GM18907 (cell line): ENCODE results near the gene C5orf46.
"Not testable (repeated sequence)": the region's sequence is repeated elsewhere in the genome, so short reads cannot be mapped to it uniquely, and the experiment has no call there.

ENCODE experiments used
- ATAC-seq: cut with Tn5 transposase; IDR thresholded peaks from one replicate; pipeline ENCODE4 v1.9.1; 2021; ENCODE audit warnings: mild to moderate bottlenecking, moderate library complexity; ENCODE audit not compliant: unreplicated experiment

C5orf46 gene

GRCh38 chr5:147895864-147896263, 10.5 kb downstream of the C5orf46 start:
- ATAC-seq, result no peak

GRCh38 chr5:147893820-147894219, 12.5 kb downstream of the C5orf46 start:
- ATAC-seq, result no peak

- no peak for ATAC-seq
These were observed 13.5 kb downstream of the C5orf46 start for GRCh38 chr5:147892696-147893296.

GRCh38 chr5:147887930-147888329, 18.4 kb downstream of the C5orf46 start:
- ATAC-seq, result no peak

GRCh38 chr5:147887026-147887627, 19.2 kb downstream of the C5orf46 start:
- ATAC-seq, result no peak

GRCh38 chr5:147882586-147883313, 23.6 kb downstream of the C5orf46 start:
- no peak for ATAC-seq

GRCh38 chr5:147880487-147880886, 25.9 kb downstream of the C5orf46 start:
- ATAC-seq, result no peak

GRCh38 chr5:147879784-147880183, 26.6 kb downstream of the C5orf46 start:
- no peak for ATAC-seq

- no peak for ATAC-seq
These were observed 28.1 kb downstream of the C5orf46 start, which contains the start of gene SCGB3A2 for GRCh38 chr5:147878066-147878759. SCGB3A2 (plus strand) TSS chr5:147878711; CDS start chr5:147878804, 93 bp downstream.

- no peak for ATAC-seq
These were observed 29.7 kb downstream of the C5orf46 start for GRCh38 chr5:147876626-147877025.

- ATAC-seq, result no peak
These were observed 30.2 kb downstream of the C5orf46 start for GRCh38 chr5:147876141-147876540.

- ATAC-seq, result no peak
These were observed 31.4 kb downstream of the C5orf46 start for GRCh38 chr5:147874910-147875367.

- not testable (repeated sequence) for ATAC-seq
These were observed 32.0 kb downstream of the C5orf46 start for GRCh38 chr5:147874118-147874875.

GRCh38 chr5:147872744-147873435, 33.4 kb downstream of the C5orf46 start:
- not testable (repeated sequence) for ATAC-seq

- not testable (repeated sequence) for ATAC-seq
These were observed 34.3 kb downstream of the C5orf46 start for GRCh38 chr5:147871980-147872549.

- not testable (repeated sequence) for ATAC-seq
These were observed 36.4 kb downstream of the C5orf46 start for GRCh38 chr5:147869892-147870291.

GRCh38 chr5:147869112-147869511, 37.2 kb downstream of the C5orf46 start:
- ATAC-seq, result no peak

- no peak for ATAC-seq
These were observed 42.7 kb downstream of the C5orf46 start for GRCh38 chr5:147863454-147864158.

GRCh38 chr5:147860641-147861025, 45.7 kb downstream of the C5orf46 start:
- ATAC-seq, result no peak
